ENCODE measurements around the gene TESMIN.

The TESMIN gene

GRCh38 chr11:68761801-68762200 lies 10.5 kb upstream of the TESMIN start:
- H3K27ac ChIP-seq (ENCODE audit: low read length): no peak overlapping the region
- H3K9ac ChIP-seq (ENCODE audit: low read length in 2 of 2): no peak overlapping the region
- H3K4me1 ChIP-seq (ENCODE audit: control insufficient read depth, insufficient read depth, low read length): no peaks in the 10 kb centered on the region
- H3K9me3 ChIP-seq (ENCODE audit: control insufficient read depth in 2 of 2, low read length in 2 of 2): no peaks in the 10 kb centered on the region
- no peaks in the 10 kb centered on the region for H3K27me3 ChIP-seq (ENCODE audit: control insufficient read depth in 1 of 2, insufficient read depth in 2 of 2, low read length in 2 of 2)
- peaks cover 51 to 53% of the 10 kb centered on the region in 2 donors for H3K36me3 ChIP-seq (ENCODE audit: control insufficient read depth in 2 of 2, insufficient read depth in 2 of 2, low read length in 2 of 2)
- H3K4me3 ChIP-seq (ENCODE audit: low read length in 2 of 2): no peak overlapping the region

GRCh38 chr11:68759991-68760390 lies 8.7 kb upstream of the TESMIN start:
- no peaks in the 10 kb centered on the region for H3K9me3 ChIP-seq (ENCODE audit: control insufficient read depth in 2 of 2, low read length in 2 of 2)
- no peaks in the 10 kb centered on the region for H3K4me1 ChIP-seq (ENCODE audit: control insufficient read depth, insufficient read depth, low read length)
- no peak overlapping the region for H3K9ac ChIP-seq (ENCODE audit: low read length in 2 of 2)
- H3K4me3 ChIP-seq (ENCODE audit: low read length in 2 of 2): no peak overlapping the region
- H3K27ac ChIP-seq (ENCODE audit: low read length): no peak overlapping the region
- H3K36me3 ChIP-seq (ENCODE audit: control insufficient read depth in 2 of 2, insufficient read depth in 2 of 2, low read length in 2 of 2): peaks cover 51 to 56% of the 10 kb centered on the region in 2 donors
- no peaks in the 10 kb centered on the region for H3K27me3 ChIP-seq (ENCODE audit: control insufficient read depth in 1 of 2, insufficient read depth in 2 of 2, low read length in 2 of 2)

GRCh38 chr11:68757711-68758110 lies 6.4 kb upstream of the TESMIN start:
- H3K36me3 ChIP-seq (ENCODE audit: control insufficient read depth in 2 of 2, insufficient read depth in 2 of 2, low read length in 2 of 2): peaks cover 45 to 59% of the 10 kb centered on the region in 2 donors
- H3K9me3 ChIP-seq (ENCODE audit: control insufficient read depth in 2 of 2, low read length in 2 of 2): no peaks in the 10 kb centered on the region

GRCh38 chr11:68756171-68756766 lies 4.9 kb upstream of the TESMIN start:
- Histone ChIP-seq H3K4me1 (ENCODE audit: control insufficient read depth, insufficient read depth, low read length) (no peaks in the 10 kb centered on the region), H3K9me3 (ENCODE audit: control insufficient read depth in 2 of 2, low read length in 2 of 2) (no peaks in the 10 kb centered on the region), H3K4me3 (ENCODE audit: low read length in 2 of 2) (no peak overlapping the region), H3K27me3 (ENCODE audit: control insufficient read depth in 1 of 2, insufficient read depth in 2 of 2, low read length in 2 of 2) (no peaks in the 10 kb centered on the region), H3K36me3 (ENCODE audit: control insufficient read depth in 2 of 2, insufficient read depth in 2 of 2, low read length in 2 of 2) (peaks cover 32 to 45% of the 10 kb centered on the region in 2 donors), H3K9ac (ENCODE audit: low read length in 2 of 2) (no peak overlapping the region), H3K27ac (ENCODE audit: low read length) (no peak overlapping the region)

More at GRCh38 chr11:68757711-68758110, 6.4 kb upstream of the TESMIN start:
- Histone ChIP-seq H3K4me1 (ENCODE audit: control insufficient read depth, insufficient read depth, low read length) (no peaks in the 10 kb centered on the region), H3K27me3 (ENCODE audit: control insufficient read depth in 1 of 2, insufficient read depth in 2 of 2, low read length in 2 of 2) (no peaks in the 10 kb centered on the region), H3K9ac (ENCODE audit: low read length in 2 of 2) (no peak overlapping the region), H3K27ac (ENCODE audit: low read length) (no peak overlapping the region), H3K4me3 (ENCODE audit: low read length in 2 of 2) (no peak overlapping the region)

- Histone ChIP-seq H3K4me3 (ENCODE audit: low read length in 2 of 2) (no peak overlapping the region), H3K36me3 (ENCODE audit: control insufficient read depth in 2 of 2, insufficient read depth in 2 of 2, low read length in 2 of 2) (peaks cover 23 to 26% of the 10 kb centered on the region in 2 donors), H3K9ac (ENCODE audit: low read length in 2 of 2) (no peak overlapping the region), H3K9me3 (ENCODE audit: control insufficient read depth in 2 of 2, low read length in 2 of 2) (no peaks in the 10 kb centered on the region), H3K27ac (ENCODE audit: low read length) (no peak overlapping the region), H3K4me1 (ENCODE audit: control insufficient read depth, insufficient read depth, low read length) (no peaks in the 10 kb centered on the region), H3K27me3 (ENCODE audit: control insufficient read depth in 1 of 2, insufficient read depth in 2 of 2, low read length in 2 of 2) (no peaks in the 10 kb centered on the region)
Measured at GRCh38 chr11:68753300-68753699, 2.0 kb upstream of the TESMIN start.

GRCh38 chr11:68751004-68751325 lies 355 bp downstream of the TESMIN start:
- Histone ChIP-seq H3K4me3 (ENCODE audit: low read length in 2 of 2) (peak overlapping the region in 1 of 2 donors; percentile 22), H3K9ac (ENCODE audit: low read length in 2 of 2) (no peak overlapping the region), H3K9me3 (ENCODE audit: control insufficient read depth in 2 of 2, low read length in 2 of 2) (no peaks in the 10 kb centered on the region), H3K4me1 (ENCODE audit: control insufficient read depth, insufficient read depth, low read length) (no peaks in the 10 kb centered on the region), H3K27ac (ENCODE audit: low read length) (no peak overlapping the region), H3K36me3 (ENCODE audit: control insufficient read depth in 2 of 2, insufficient read depth in 2 of 2, low read length in 2 of 2) (peaks cover under 1 to 4% of the 10 kb centered on the region in 2 donors), H3K27me3 (ENCODE audit: control insufficient read depth in 1 of 2, insufficient read depth in 2 of 2, low read length in 2 of 2) (no peaks in the 10 kb centered on the region)

GRCh38 chr11:68750195-68751003 lies 921 bp downstream of the TESMIN start:
- no peak overlapping the region for H3K4me3 ChIP-seq (ENCODE audit: low read length in 2 of 2)
- H3K9me3 ChIP-seq (ENCODE audit: control insufficient read depth in 2 of 2, low read length in 2 of 2): no peaks in the 10 kb centered on the region
- no peak overlapping the region for H3K9ac ChIP-seq (ENCODE audit: low read length in 2 of 2)
- H3K4me1 ChIP-seq (ENCODE audit: control insufficient read depth, insufficient read depth, low read length): no peaks in the 10 kb centered on the region
- H3K36me3 ChIP-seq (ENCODE audit: control insufficient read depth in 2 of 2, insufficient read depth in 2 of 2, low read length in 2 of 2): peaks cover 0 to 4% of the 10 kb centered on the region in 2 donors
- H3K27ac ChIP-seq (ENCODE audit: low read length): no peak overlapping the region
- no peaks in the 10 kb centered on the region for H3K27me3 ChIP-seq (ENCODE audit: control insufficient read depth in 1 of 2, insufficient read depth in 2 of 2, low read length in 2 of 2)

- H3K9me3 ChIP-seq (ENCODE audit: control insufficient read depth in 2 of 2, low read length in 2 of 2): no peaks in the 10 kb centered on the region
- no peak overlapping the region for H3K27ac ChIP-seq (ENCODE audit: low read length)
- H3K4me1 ChIP-seq (ENCODE audit: control insufficient read depth, insufficient read depth, low read length): no peaks in the 10 kb centered on the region
- no peak overlapping the region for H3K4me3 ChIP-seq (ENCODE audit: low read length in 2 of 2)
- no peaks in the 10 kb centered on the region for H3K27me3 ChIP-seq (ENCODE audit: control insufficient read depth in 1 of 2, insufficient read depth in 2 of 2, low read length in 2 of 2)
- peaks cover 0 to 4% of the 10 kb centered on the region in 2 donors for H3K36me3 ChIP-seq (ENCODE audit: control insufficient read depth in 2 of 2, insufficient read depth in 2 of 2, low read length in 2 of 2)
- no peak overlapping the region for H3K9ac ChIP-seq (ENCODE audit: low read length in 2 of 2)
Measured at GRCh38 chr11:68749229-68750123, 1.8 kb downstream of the TESMIN start.

DNA sequence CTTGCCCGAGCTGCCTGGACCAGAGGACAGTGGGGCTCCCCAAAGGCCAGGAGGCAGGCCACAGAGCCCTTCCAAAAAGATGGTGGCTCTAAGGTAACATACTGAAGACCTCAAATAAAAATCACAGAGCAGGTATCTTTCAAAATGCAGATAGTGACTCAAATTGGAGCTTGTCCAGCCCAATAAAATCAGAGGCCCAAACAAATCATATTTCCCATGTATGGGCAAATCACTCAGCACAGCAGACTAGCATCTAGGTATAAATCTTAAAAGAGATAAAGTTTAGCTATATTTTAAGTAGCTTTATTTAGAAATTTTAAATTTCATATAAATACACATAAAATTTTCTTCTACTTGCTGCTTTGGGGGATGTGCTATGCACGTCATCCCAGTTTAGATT lies 3.3 kb downstream of the TESMIN start:
- H3K27ac ChIP-seq (ENCODE audit: low read length): no peak overlapping the region

DNA sequence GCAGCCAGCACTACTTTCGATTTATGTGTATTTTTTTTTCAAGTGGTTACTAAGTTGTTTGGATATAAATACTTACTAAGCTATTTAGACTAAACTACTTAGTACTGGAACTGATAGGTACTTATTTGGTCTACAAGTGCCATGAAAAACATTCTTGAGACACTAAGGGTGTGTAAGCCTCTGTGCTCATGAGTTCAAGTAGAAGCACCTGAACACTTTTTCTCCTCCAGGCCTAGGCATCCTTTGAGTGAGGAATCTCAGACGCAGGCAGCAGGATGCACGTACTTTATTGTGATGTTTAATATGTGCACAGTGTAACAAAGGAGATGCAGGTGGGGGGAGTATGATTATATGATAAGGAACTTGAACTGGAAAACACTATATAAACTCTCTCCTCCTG lies 7.8 kb downstream of the TESMIN start:
- Histone ChIP-seq H3K9me3 (ENCODE audit: control insufficient read depth in 2 of 2, low read length in 2 of 2) (no peaks in the 10 kb centered on the region), H3K4me3 (ENCODE audit: low read length in 2 of 2) (no peak overlapping the region), H3K9ac (ENCODE audit: low read length in 2 of 2) (no peak overlapping the region), H3K4me1 (ENCODE audit: control insufficient read depth, insufficient read depth, low read length) (no peaks in the 10 kb centered on the region), H3K36me3 (ENCODE audit: control insufficient read depth in 2 of 2, insufficient read depth in 2 of 2, low read length in 2 of 2) (no peaks in the 10 kb centered on the region), H3K27me3 (ENCODE audit: control insufficient read depth in 1 of 2, insufficient read depth in 2 of 2, low read length in 2 of 2) (no peaks in the 10 kb centered on the region), H3K27ac (ENCODE audit: low read length) (no peak overlapping the region)

More for the DNA sequence above, 3.3 kb downstream of the TESMIN start:
- H3K4me1 ChIP-seq (ENCODE audit: control insufficient read depth, insufficient read depth, low read length): no peaks in the 10 kb centered on the region
- H3K9ac ChIP-seq (ENCODE audit: low read length in 2 of 2): no peak overlapping the region
- no peaks in the 10 kb centered on the region for H3K36me3 ChIP-seq (ENCODE audit: control insufficient read depth in 2 of 2, insufficient read depth in 2 of 2, low read length in 2 of 2)
- no peak overlapping the region for H3K4me3 ChIP-seq (ENCODE audit: low read length in 2 of 2)
- no peaks in the 10 kb centered on the region for H3K27me3 ChIP-seq (ENCODE audit: control insufficient read depth in 1 of 2, insufficient read depth in 2 of 2, low read length in 2 of 2)
- H3K9me3 ChIP-seq (ENCODE audit: control insufficient read depth in 2 of 2, low read length in 2 of 2): no peaks in the 10 kb centered on the region

All from stomach smooth muscle (tissue), 2 donors.